HG03378 (cell line): ENCODE data around the gene CARD14.

Experiments
- ATAC-seq: cut with Tn5 transposase; IDR thresholded peaks from one replicate; pipeline ENCODE4 v1.9.1; 2021; ENCODE audit warnings: mild to moderate bottlenecking, moderate library complexity; ENCODE audit not compliant: unreplicated experiment

The CARD14 gene

GRCh38 chr17:80209765-80210164, 39.9 kb downstream of the CARD14 start:
- ATAC-seq: no peak

- ATAC-seq: no peak
Observed at GRCh38 chr17:80210348-80211108, 40.7 kb downstream of the CARD14 start.

- no peak for ATAC-seq
Observed at GRCh38 chr17:80212109-80212508, 42.3 kb downstream of the CARD14 start.

- ATAC-seq: no peak
Observed at GRCh38 chr17:80212511-80212910, 42.7 kb downstream of the CARD14 start.

- ATAC-seq: no peak
Observed at GRCh38 chr17:80212962-80213642, 43.3 kb downstream of the CARD14 start.

GRCh38 chr17:80213643-80213975, 43.8 kb downstream of the CARD14 start:
- no peak for ATAC-seq

- ATAC-seq: no peak
Observed at GRCh38 chr17:80214012-80214877, 44.4 kb downstream of the CARD14 start.

- ATAC-seq: no peak
Observed at GRCh38 chr17:80214878-80215210, 45.0 kb downstream of the CARD14 start.

- ATAC-seq: no peak
Observed at GRCh38 chr17:80216473-80217456, 46.9 kb downstream of the CARD14 start.

GRCh38 chr17:80217703-80218362, 48.0 kb downstream of the CARD14 start:
- ATAC-seq: no peak

GRCh38 chr17:80218391-80218790, 48.6 kb downstream of the CARD14 start:
- ATAC-seq: no peak

- ATAC-seq: peak; percentile 58
Observed at GRCh38 chr17:80219013-80219762, 49.4 kb downstream of the CARD14 start.

GRCh38 chr17:80219763-80220053, 49.9 kb downstream of the CARD14 start:
- peak; percentile 11 for ATAC-seq

GRCh38 chr17:80220054-80220735, 50.4 kb downstream of the CARD14 start, which contains the start of the genes SGSH and SLC26A11:
Gene SGSH (minus strand): TSS chr17:80220333. CDS start chr17:80220313, 20 bp downstream.
Gene SLC26A11 (plus strand): TSS chr17:80220427. CDS start chr17:80221561, 1,134 bp downstream.
- ATAC-seq: no peak

GRCh38 chr17:80220736-80221215, 50.9 kb downstream of the CARD14 start:
- ATAC-seq: no peak

- ATAC-seq: no peak
Observed at GRCh38 chr17:80221351-80222105, 51.7 kb downstream of the CARD14 start.

- ATAC-seq: no peak
Observed at GRCh38 chr17:80222376-80223141, 52.7 kb downstream of the CARD14 start.
